ENCODE data around the gene BLOC1S1.

Gene BLOC1S1

DNA sequence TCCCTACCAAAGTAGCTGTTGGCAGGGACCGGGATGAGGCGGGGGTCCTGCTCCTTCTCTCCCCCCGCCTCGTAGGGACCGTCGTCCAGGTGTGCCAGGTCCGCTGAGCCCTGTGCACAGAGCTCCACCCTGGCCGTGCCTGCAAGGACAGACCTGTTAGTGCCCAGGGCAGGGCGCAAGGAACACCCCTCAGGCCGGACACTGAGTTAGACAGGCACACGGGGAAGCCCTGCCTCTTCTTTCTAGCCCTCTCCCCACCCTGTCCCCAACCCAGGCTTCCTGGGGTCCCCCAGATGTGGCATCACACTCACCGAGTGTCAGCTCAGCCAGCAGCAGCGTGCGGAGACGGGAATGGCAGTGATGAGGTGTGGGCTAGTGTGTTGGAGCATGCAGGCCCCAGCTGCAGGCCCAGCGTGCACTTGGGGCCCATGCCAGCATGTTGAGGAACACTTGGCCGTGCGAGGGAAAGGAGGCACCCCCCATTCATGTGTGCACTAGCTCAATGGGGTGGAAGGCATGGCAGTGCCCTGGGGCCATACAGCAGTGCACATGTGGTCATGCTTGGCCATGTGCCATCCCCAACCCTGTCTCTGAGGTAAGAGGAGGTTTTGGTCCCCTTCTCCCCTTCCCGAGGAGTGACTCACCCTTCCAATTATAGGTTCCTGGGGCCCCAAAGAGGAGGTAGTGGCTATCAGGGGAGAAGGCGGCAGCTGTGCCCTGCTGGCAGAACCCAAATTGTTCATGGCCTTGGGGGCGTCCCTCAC, 15.4 kb upstream of the BLOC1S1 start:
- Mint-ChIP-seq H3K9me3 (ENCODE audit: low read depth) (no peaks in the 10 kb centered on the region), H3K4me1 (ENCODE audit: low read depth) (no peaks in the 10 kb centered on the region), H3K4me3 (no peak overlapping the region), H3K27me3 (no peaks in the 10 kb centered on the region), H3K27ac (no peak overlapping the region), H3K36me3 (no peaks in the 10 kb centered on the region)

DNA sequence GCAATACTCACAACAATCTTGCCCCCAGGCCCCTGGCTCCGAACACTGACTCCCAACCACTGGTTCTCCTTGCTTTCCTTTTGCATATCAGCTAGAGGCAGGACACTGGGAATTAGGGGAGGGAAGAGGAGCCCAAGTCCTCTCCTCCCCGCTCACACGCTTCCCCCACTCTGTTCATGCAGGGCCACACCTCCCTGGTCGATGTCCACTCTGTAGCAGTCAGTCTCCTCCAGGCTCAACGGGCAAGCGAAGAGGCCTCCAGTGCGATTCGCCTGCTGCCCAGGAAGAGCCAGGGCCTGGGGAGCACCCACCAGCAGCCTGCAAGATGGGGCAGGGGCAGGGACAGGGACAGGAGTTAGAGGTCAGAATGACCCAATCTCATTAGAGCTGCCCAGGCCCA, 13.0 kb upstream of the BLOC1S1 start:
- Mint-ChIP-seq H3K9me3 (ENCODE audit: low read depth) (no peaks in the 10 kb centered on the region), H3K36me3 (no peaks in the 10 kb centered on the region), H3K27ac (no peak overlapping the region), H3K4me1 (ENCODE audit: low read depth) (peaks cover 7% of the 10 kb centered on the region), H3K4me3 (no peak overlapping the region), H3K27me3 (peaks cover 6% of the 10 kb centered on the region)

DNA sequence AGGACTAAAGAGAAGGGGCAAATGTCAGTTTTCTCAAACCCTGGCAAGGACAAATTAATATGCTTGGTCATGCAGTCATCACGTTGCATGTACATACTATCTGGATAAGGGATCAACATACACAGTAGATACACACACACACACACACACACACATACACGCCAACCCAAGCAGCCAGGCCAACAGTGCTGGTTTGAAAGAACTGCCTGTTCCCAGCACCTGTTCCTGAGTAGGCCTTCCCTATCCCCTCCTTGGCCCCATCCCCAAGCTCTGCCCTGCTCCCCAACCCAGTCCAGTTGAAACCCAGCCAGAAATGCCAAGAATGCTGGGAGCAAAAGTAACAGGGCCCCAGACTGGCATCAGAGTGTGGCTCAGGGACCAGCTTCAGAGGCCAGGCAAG, 12.6 kb upstream of the BLOC1S1 start:
- peaks cover 6% of the 10 kb centered on the region for H3K27me3 Mint-ChIP-seq
- no peak overlapping the region for H3K4me3 Mint-ChIP-seq
- no peak overlapping the region for H3K27ac Mint-ChIP-seq
- H3K4me1 Mint-ChIP-seq (ENCODE audit: low read depth), result peaks cover 11% of the 10 kb centered on the region
- H3K36me3 Mint-ChIP-seq, result no peaks in the 10 kb centered on the region
- no peaks in the 10 kb centered on the region for H3K9me3 Mint-ChIP-seq (ENCODE audit: low read depth)

DNA sequence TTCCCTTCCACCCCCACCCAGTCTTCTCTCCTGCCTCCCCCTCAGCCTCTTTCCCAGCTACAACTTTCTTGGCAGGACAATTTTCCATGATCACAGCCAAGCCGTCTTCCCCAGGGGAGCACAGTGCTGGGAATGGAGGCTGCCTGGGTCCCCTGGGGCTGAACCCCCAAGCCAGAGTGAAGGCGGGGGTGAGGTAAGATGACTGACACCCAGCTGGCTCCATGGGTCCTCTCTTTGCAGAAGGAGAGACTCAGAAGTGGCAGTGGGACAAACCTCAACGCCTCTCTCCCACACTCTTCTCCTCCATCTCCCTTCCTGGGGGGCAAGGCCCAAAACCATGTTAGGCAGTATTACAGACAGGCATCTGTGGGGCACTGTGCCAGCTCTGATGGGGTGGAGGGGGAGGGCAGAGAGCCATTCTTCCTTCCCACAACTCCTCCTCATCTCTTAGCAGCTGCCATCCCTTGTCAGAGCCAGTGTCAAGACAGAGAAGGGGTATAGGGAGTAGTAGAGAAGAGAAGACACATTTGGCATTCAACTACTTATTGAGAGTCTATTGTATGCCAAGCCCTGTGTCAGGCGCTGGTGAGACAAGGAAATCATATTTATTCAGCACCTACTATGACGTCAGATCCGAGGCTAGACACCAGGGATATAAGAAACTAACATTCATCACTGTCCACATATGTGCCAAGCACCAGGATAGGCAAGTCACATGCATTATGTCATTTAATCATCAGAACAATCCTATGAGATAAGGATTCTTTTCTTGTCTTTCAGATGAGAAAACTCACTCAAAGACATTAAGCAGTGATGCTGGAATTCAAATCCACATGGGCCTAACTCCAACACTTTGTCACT, 11.7 kb upstream of the BLOC1S1 start:
- Mint-ChIP-seq H3K4me1 (ENCODE audit: low read depth) (peaks cover 18% of the 10 kb centered on the region), H3K9me3 (ENCODE audit: low read depth) (no peaks in the 10 kb centered on the region), H3K36me3 (no peaks in the 10 kb centered on the region), H3K4me3 (no peak overlapping the region), H3K27me3 (peaks cover 8% of the 10 kb centered on the region), H3K27ac (no peak overlapping the region)

DNA sequence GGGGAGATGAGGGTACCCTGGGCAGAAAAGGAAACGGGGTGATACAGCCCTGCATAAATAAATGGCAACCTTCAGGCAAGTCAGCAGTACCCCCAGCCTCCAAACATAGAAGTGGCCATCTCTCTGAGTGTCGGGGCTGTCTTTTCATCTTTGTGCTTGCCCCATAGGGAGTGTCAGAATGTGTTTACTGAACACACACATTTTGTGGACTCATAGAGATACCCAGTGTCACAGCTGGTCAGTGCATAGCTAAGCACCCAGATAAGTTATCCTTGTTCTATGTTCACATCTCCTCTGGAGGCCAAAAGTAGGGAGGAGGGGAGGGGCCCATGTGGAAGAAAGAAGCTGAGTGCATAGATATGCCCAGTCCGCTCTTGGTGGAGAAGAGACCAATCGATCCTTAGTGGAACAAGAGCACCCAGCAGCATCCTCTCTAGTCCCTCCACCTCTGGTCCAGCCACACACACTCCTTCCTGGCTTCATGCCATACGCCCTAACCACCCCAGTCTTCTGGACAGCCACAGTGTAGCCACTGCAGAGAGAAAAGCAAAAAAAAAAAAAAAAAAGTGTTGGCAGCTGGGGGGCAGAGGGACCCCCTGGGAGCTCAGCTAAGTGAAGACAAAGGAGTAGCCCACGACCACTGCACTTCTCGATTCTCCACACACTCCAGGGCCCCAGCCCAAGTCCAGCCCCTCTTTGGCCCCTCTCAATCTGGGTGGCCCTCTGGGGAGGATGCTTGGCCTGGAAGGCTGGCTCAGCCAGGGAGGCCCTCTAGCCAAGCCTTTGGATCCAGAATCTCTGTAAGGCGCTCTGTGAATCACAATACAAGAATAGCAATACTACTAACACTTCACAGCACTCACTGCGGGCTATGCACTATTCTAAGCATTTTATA, 10.8 kb upstream of the BLOC1S1 start:
- peaks cover 9% of the 10 kb centered on the region for H3K27me3 Mint-ChIP-seq
- H3K4me3 Mint-ChIP-seq, result no peak overlapping the region
- H3K36me3 Mint-ChIP-seq, result no peaks in the 10 kb centered on the region
- no peaks in the 10 kb centered on the region for H3K9me3 Mint-ChIP-seq (ENCODE audit: low read depth)
- peaks cover 19% of the 10 kb centered on the region for H3K4me1 Mint-ChIP-seq (ENCODE audit: low read depth)
- H3K27ac Mint-ChIP-seq, result no peak overlapping the region

DNA sequence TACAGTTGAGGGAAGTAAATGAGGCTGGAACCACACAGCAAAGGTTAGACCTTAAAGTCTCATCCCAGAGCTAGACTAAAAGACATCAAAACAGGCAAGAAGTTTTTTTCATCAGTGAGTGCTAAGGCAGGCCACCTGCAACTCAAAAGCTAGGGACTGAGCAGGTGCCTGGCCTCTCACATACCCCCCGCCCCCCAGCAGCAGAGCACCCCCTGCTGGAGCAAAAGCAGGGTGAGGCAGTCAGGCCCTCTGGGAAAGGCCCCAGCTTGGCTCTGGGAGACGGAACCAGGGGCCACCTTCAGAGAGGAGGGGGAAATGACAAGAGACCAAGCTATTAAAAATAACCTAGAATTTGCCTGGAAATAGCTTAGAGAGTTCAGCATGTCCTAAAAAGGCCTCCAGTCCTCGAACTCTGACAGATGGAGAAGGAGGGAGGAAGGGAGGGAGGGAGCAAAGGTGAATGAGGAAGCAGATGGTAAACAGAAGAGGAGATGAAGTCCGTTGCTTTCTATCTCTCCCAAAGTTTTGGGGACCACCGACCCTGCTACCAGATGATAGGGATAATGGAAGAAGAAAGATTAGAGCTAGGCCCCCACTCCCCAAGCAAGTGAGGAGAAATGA, 10.0 kb upstream of the BLOC1S1 start:
- no peak overlapping the region for H3K4me3 Mint-ChIP-seq
- H3K9me3 Mint-ChIP-seq (ENCODE audit: low read depth), result no peaks in the 10 kb centered on the region
- peaks cover 9% of the 10 kb centered on the region for H3K27me3 Mint-ChIP-seq
- H3K27ac Mint-ChIP-seq, result no peak overlapping the region
- no peaks in the 10 kb centered on the region for H3K36me3 Mint-ChIP-seq
- H3K4me1 Mint-ChIP-seq (ENCODE audit: low read depth), result peaks cover 19% of the 10 kb centered on the region

DNA sequence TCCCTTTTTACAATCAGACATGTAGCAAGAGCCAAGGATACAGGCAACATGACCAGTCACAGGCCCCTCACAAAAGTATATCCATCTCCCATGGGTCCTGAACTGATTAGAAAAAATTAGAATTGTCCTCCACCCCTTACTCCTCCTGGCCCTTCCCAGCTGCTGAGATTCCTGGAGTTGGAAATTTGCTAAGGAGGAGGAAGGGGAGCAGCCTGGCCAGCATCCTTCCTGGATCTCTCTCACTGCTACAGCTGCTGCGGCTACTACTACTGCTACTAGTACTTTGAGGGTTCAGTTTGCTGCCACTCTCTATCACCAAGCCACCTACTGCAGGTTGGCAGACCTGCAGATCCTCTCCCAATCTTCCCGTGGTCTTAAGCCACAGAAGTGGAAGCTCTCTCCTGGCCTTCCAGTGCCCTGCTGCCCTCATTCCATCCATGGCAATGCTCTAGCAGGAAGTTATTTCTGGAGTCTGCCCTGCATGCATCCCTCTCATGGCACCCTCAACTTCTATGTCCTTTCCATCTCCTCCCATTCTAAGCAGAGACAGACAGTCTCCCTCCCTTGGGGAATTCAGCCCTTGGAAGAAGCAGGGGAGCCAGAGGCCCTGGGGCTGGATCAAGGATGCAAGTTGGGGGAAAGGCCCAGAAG, 9.2 kb upstream of the BLOC1S1 start:
- Mint-ChIP-seq H3K4me1 (ENCODE audit: low read depth) (peaks cover 19% of the 10 kb centered on the region), H3K27ac (no peak overlapping the region), H3K9me3 (ENCODE audit: low read depth) (no peaks in the 10 kb centered on the region), H3K4me3 (peak overlapping the region; percentile 78), H3K36me3 (no peaks in the 10 kb centered on the region), H3K27me3 (peaks cover 9% of the 10 kb centered on the region)

DNA sequence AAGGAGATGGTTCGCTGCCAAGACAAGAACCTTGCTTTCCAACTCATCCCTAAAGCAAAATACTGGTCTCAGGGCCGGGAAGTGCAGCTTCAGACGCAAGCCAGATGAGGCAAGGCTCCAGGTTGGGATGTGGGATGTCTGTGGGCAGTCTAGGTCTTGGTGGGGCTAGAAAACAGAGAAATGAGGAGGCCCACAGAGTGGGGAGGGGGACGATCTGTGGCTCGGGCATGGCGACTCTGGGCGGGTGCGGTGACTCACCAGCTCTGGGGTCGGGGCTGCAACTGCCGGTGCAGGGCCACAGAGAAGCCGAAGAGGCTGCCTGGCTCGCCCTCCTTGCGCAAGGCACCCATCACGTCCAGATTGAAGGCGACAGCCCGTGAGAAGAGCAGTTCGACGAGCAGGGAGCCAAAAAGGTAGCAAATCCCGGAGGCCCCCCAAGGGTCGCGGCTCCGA, 8.6 kb upstream of the BLOC1S1 start:
- Mint-ChIP-seq H3K9me3 (ENCODE audit: low read depth) (no peaks in the 10 kb centered on the region), H3K27ac (no peak overlapping the region), H3K4me1 (ENCODE audit: low read depth) (peaks cover 19% of the 10 kb centered on the region), H3K4me3 (peak overlapping the region; percentile 78), H3K36me3 (no peaks in the 10 kb centered on the region), H3K27me3 (peaks cover 9% of the 10 kb centered on the region)

DNA sequence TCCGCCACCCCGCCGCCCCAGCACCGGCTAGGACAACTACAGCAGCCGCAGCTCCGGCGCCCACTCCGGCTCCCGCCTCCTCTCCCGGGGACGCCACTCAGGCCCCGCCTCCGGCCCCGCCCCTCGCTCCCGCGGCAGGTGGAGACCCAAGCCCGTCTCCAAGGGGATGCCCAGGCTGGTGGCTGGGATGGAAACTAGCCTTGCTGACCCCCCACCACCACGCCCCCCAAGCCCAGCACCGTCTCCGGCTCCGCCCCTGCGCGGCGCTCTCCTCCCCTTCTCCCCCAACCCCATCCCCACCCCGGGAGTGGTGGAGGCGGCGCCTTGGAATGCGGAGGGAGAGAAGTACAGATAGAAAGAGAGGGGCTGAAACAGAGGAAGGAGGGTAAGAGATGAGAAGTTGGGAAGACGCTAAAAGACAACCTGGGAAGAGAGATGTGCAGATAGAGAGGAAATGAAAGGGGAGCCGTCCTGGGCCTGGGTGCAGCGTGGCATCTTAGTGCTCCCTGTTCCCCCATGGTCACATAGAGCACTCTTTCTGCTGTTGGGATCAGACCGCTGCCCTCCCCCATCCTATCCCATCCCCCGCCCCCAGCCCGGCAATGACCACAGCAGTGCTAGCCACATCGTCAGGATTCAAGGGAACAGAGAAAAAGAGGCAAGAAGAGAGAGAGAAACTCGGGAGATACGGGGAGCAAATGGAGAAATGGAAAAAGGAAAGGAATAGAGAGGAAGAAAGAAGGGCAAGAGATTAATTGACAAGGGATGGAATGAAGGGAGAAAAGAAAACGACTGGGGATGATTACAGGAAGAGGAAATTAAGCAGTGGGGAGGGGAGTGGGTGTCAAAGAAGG, 7.8 kb upstream of the BLOC1S1 start, which contains the start of gene ITGA7:
Gene ITGA7, minus strand, starts transcription at position 64 of the 854 bp plus-strand sequence. CDS start 222 bp downstream, outside the sequence.
- H3K36me3 Mint-ChIP-seq, result no peaks in the 10 kb centered on the region
- no peak within 1 kb of the TSS for H3K27ac Mint-ChIP-seq
- no peaks in the 10 kb centered on the region for H3K9me3 Mint-ChIP-seq (ENCODE audit: low read depth)
- peak within 1 kb of the TSS; percentile 78 for H3K4me3 Mint-ChIP-seq
- H3K27me3 Mint-ChIP-seq, result peaks cover 9% of the 10 kb centered on the region
- peaks cover 19% of the 10 kb centered on the region for H3K4me1 Mint-ChIP-seq (ENCODE audit: low read depth)

DNA sequence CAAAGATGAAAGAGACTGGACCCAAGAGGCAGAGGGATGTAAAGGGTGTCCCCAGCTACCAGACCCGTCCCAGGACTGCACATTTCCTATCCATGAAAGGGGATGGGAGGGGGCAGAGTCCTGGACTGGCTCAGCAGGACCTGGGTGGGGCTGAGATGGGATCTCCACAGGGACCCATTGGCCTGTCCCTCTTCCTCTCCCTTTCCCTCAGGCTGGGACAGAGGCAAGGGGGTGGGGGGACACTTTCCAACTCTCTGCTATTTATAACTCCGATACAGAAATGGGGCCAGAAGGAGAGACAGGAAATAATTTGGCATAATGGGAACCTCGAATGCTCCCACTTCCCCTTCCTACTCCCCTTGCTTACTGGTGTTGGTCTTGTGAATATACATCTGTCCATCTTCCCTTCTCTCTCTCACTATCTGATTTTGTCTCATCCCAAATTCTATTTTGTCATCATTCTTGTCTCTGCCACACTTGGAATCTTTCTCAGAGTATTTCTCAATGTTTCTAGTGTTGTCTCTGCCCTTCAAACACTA, 7.1 kb upstream of the BLOC1S1 start:
- Mint-ChIP-seq H3K4me1 (ENCODE audit: low read depth) (peaks cover 19% of the 10 kb centered on the region), H3K36me3 (no peaks in the 10 kb centered on the region), H3K4me3 (peak overlapping the region; percentile 77), H3K27ac (no peak overlapping the region), H3K27me3 (peaks cover 9% of the 10 kb centered on the region), H3K9me3 (ENCODE audit: low read depth) (no peaks in the 10 kb centered on the region)

DNA sequence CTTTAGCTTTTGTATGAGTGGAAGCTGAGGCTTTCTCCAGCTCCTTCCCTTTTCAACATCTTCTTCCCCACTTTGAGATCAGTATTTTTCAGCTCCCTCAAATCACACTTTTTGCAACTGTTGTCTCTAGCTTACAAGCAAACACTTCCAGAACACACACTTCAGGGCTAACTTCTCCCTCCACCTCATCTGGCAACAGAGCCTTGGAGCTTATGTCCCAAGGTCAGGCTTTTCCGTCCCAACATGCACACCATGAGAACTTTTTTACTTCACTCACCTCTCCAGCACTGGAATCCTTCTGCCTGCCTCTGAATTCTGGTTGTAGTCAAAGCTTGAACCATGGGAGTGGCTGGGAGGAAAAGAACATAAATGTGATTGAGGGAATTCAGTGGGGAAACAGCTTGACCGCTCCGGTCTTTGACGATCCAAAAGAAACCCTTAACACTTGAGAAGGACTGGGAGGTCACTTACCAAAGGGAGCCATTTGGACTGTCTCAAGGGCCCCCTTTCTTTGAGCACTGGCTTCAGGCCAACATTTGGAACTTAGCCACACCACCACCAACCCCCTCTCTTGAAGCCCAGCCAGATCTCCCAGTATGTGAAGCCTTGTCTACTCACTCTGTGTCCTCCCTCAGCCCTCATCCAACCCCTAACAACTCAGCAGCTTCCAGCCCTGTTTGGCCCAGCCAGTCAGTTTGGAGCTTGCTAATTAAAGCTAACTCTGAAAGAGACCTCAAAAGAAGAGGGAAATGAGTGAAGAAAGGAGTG, 3.9 kb upstream of the BLOC1S1 start:
- H3K4me3 Mint-ChIP-seq, result no peak overlapping the region
- no peaks in the 10 kb centered on the region for H3K9me3 Mint-ChIP-seq (ENCODE audit: low read depth)
- peaks cover 5% of the 10 kb centered on the region for H3K27me3 Mint-ChIP-seq
- peaks cover 30% of the 10 kb centered on the region for H3K4me1 Mint-ChIP-seq (ENCODE audit: low read depth)
- no peaks in the 10 kb centered on the region for H3K36me3 Mint-ChIP-seq
- H3K27ac Mint-ChIP-seq, result no peak overlapping the region

DNA sequence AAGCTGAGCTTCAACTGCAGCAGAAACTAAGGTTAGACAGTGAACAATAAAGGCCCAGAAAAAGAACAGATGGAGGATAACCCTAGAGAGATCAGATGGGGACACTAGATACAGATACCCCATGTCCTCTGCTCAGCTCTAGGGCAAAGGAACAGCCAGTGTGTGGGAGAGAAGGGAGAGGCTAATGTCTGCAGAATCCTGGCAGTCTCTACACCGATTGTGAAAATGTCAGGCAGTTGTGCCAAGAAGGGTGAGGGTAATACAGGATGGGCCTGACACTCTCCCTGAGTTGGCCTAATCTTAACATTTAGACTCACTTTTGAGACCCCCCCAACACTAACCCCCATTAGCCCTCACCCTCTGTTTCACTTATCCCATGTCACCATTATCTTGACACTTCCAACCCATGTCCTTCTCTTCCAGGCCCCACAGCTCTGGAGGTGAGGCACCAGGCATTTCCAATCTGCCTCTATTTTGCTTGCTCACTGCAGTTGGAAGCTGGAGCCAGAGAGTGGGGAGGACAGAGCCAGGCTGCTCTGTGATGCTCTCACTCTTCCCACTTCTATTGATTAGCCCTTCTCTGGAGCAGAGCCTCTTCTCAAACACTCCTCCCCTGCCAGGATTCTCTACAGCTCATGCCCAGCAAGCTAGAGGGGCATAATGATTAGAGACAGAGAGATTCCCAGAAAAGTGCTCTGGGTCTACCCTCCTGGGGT, 3.0 kb upstream of the BLOC1S1 start:
- no peaks in the 10 kb centered on the region for H3K36me3 Mint-ChIP-seq
- peaks cover 34% of the 10 kb centered on the region for H3K4me1 Mint-ChIP-seq (ENCODE audit: low read depth)
- no peak overlapping the region for H3K4me3 Mint-ChIP-seq
- no peak overlapping the region for H3K27ac Mint-ChIP-seq
- no peaks in the 10 kb centered on the region for H3K9me3 Mint-ChIP-seq (ENCODE audit: low read depth)
- peaks cover 3% of the 10 kb centered on the region for H3K27me3 Mint-ChIP-seq
